Stimulated activated CD4-positive, alpha-beta T cell treated with anti-CD3 and anti-CD28 coated beads, Interleukin-15, amount 100 ng/mL, for 24 hours (primary cell): ENCODE data around the gene UNC13C.
A peak's percentile ranks its signal among the peaks of the same experiment; 100 is the strongest.

Experiments
- DNase-seq: peaks from one replicate; pipeline ENCODE4 v3.0.0-alpha.2; 2020

UNC13C gene

DNA sequence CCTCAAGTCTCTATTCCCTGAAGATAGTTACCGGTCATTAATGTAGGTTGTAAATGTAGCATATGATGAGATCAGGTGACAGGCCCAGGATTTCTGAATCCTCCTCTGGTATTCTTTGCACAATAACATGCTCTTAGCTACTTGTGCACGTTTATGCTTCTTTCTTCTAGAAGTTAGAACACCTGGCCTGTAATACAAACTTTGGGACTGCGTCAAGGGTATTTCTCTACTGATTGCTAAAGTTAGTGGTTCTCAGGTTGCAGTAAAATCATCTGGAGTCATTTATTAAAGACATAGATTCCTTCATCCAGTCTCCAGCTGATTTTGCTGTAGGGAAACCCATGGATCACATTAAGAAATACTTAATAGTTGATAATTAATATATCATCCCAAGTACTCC lies 48.0 kb downstream of the UNC13C start:
- DNase-seq = no peak

GRCh38 chr15:54026891-54027290 lies 48.6 kb downstream of the UNC13C start:
- no peak for DNase-seq

- DNase-seq = no peak
Measured at GRCh38 chr15:54029081-54029480, 50.8 kb downstream of the UNC13C start.

GRCh38 chr15:54032066-54032465 lies 53.8 kb downstream of the UNC13C start:
- no peak for DNase-seq

DNA sequence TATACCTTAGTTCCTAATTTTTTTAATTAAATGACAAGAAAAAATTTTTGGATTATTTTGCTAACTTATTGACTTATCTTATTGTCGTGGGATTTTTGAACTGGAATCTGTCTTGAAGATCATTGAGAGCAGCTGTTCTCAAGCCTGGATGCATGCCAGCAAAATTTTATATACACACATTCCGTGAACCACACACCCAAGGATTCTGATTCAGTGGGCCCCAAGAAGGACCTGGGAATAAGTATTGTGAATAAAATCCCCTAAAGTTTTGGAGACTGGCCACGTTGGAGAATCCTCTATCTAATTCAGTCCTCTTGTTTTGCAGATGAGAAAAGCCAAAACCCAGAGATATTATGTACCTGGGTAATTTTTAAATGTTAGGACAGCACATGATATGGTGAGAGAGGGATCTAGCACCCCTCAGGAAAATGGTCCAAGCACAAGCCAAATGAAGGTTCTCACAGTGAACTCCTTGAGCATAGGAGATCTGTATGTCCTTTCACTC lies 55.2 kb downstream of the UNC13C start:
- no peak for DNase-seq

DNA sequence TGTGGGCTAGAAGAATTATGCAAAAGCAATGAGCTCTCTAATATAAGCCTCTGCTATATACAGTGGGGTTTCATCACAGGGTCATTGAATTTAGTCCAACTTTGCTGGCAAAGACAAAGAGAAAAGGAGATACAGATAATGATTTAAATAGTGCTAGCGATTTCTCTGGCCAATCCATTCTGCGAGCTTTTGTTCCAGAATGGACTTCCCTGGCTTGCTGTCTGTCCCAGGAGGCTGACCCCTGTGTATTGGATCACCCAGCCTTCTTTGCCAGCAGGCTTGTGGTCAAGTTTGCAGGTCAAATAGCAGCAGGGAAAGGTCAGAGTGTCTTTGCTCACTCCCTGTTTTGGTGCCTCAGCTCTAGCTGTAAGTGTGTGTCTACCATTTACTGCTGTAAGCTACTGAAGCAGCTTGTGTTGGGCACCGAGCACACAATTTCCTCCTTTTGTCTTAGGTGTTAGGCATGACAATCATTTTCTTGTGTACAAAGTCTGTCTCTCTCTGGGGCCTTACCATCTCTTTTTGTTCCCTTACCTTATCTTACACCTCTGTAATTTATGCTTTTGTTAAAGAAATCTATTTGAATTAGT lies 55.7 kb downstream of the UNC13C start:
- DNase-seq = no peak

GRCh38 chr15:54035616-54036015 lies 57.4 kb downstream of the UNC13C start:
- DNase-seq = no peak

GRCh38 chr15:54045397-54045796 lies 67.2 kb downstream of the UNC13C start:
- DNase-seq = no peak

DNA sequence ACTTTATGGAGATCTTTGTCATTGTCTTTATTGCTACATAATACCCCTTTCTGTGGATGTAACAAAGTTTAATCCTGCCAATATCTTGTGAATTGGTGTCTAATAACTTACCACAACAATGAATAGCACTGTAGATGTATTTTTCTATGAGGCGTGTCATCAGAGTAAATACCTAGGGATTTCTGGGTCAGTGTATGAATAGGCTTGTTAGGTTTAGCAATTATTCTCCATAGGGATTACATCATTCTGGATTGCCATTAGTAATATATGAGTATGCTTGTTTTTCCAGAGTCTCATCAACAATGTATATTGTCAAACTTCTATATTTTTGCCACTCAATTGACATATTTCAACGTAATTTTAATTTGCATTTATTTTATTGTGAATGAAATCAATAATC lies 67.9 kb downstream of the UNC13C start:
- no peak for DNase-seq

DNA sequence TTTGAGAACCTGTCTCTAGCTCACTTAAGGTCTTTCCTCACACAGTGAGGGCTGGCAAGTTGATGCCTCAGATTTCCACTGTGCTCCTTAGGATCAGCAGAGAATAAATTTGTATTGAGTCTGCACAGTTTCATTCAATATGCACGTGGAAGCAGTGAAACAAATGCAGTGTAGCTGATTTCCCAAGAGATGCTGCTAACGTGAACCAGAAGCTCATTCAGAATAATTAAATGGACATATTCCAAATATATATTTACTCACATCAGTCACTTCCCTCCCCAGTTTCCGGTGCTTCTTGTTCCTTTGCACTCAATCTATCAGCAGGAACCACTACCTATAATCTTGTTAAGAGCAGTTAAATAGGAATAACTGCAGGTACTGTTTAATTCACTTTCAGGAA lies 86.1 kb downstream of the UNC13C start:
- DNase-seq = no peak

GRCh38 chr15:54066403-54066802 lies 88.2 kb downstream of the UNC13C start:
- no peak for DNase-seq

DNA sequence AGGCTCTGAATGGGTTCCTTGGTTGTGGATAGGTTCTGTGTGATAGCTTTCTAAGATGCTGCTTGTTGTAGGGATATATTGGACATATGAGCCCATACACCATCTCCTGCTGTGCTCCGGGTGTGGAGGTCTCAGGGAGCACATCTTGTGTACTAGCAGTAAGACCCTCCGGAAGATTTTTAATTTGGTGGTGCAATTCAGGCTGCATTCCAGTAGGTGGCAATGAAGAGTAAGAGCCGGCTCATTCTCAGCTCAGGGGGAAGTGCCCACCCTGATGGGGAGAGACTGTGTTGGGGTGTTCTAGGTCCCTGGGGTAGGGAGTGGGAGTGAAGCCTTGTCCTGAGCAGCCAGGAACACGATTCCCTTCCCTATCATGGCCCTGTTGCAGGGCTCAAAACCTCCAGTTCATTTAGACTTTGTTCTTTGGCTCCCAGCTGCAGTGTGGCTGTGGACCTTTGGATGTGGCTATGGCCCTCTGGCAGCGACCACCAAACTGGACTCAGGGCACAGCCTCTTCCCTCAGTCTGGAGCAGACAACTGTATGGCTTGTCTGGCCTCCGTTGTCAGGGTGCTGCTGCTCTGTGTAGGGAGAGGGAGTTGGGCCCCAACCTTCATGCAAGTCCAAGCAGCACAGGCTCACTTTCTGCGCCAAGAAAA lies 104.7 kb downstream of the UNC13C start:
- peak; percentile 3 for DNase-seq

DNA sequence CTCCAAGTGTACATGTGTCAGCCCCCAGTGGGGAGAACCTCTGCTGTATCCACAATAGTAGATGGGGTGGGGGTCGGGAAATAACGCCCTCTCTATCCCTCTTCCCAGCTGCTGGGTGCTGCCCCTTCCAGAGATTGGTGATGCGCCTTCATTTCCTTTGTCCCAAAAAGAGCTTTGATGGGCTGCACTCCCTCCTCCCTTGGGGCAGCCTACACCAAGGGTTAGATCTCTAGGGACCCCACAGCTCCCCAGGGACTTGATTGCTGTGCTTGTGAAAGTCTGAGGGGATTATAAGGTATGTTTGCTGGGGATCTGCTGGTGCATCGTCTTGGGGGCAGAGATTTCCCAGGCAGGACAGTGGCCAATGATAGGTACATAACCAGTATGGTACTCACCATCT lies 105.3 kb downstream of the UNC13C start:
- DNase-seq = no peak

DNA sequence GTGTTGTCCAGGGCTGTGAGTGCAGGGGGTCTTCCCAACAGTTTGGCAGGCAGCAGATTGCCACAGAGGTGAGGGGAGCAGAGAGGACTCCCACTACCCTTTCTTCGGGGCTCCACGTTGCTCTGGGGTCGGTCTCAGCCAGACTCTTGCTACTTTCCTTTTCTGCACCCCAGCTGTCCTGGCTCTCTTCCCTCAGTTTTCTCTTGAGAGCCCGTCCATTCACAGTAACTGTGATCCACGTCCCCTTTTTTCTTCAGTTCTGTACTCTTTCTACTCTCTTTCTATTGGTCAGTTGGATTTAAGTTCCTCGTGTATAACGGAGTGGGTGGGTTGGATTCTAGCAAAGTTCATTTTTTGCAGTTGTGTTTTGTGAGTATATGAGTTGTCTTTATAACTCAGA lies 105.8 kb downstream of the UNC13C start:
- no peak for DNase-seq

DNA sequence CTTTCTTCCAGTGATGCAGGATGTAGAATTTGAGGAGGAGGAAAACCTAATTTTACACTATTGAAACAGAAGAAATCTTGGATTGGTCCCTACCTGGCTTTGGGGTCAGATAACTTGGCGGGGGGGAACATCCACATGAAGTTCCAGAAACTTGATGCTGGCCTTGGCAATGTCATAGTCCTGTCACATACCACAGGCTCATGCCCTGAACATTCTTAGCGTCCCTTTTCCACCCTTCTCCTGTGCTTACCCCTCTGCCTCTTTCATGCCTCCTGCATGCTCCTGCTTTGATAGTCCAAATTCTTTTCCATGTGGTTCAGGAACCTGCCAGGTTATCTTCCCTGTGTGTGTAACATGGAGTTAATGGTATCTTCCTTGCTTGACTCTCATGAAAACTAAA lies 110.6 kb downstream of the UNC13C start:
- DNase-seq = no peak

DNA sequence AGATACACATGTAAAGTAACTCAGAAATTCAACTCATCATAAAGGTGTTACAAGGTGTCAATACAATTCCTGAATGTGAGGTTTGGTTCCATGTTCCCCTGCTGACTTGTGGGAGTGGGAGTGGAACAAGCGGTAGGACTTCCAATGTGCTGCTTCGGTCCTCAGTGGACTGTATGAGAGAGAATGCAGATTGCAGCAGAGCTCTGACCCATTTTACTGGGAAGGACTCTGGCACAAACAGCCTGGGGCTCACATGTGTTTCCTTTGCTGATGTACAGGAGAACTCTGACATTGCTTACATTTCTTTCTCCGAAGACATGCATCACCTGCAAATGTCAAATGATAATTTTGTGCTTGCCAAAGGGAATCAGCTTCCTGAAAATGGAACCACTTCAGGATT lies 111.5 kb downstream of the UNC13C start:
- DNase-seq = no peak

DNA sequence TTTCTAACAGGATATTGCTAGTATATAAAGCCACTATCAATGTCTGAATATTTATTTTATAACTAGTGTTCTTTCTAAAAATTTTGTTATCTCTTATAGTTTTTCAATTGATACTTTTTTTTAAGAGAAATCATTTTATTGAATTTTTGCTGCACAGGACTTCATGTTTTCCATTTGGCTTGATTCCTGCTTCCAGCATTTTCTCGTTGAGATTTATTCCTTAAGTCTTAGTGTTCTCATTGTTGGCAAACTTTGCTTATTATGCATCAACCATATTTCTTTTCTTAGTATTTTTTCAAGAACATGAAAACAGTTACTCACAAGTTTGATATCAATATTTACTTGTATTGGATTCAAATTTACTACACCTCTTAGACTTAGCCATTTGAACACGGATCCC lies 113.4 kb downstream of the UNC13C start:
- no peak for DNase-seq

- DNase-seq = no peak
Measured at GRCh38 chr15:54094661-54095060, 116.4 kb downstream of the UNC13C start.

DNA sequence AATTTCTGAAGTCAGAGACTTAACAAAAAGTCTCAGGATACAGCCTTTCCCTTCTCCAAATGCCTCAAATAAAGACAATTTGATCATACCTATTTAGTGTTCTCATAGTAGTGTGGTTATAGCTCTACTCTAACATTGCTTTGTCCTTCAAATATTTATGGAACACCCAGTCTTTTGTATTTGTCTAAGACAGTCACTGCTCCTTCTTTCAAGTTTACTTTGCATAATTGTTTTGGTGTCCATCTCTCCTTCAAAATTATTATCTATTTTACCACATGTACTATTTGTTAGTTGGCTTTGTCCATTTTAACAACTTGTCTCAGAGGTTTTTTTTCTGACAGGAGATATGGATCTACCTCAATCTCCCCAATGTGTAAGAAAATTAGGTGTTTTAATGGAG lies 118.8 kb downstream of the UNC13C start:
- no peak for DNase-seq

DNA sequence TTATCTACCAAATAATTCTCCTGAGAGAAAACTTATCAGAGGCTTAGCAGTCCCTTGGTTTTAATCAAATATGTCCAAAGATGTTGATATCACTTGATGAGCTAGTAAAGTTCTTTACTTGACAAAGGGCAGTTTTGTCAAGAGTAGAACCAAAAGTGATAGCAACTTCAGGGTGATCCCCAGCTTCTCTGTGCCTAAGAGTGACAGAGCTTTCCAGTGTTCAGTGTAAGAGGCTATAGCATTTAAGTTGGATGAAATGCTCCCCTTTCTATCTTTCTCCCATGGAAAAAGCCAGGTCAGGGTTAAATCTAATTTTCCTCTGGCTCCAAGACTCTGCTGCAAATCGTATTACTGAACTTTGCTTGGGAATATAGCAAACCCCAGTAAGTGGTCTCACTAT lies 120.8 kb downstream of the UNC13C start:
- DNase-seq = no peak

- DNase-seq = no peak
Measured at GRCh38 chr15:54101664-54102270, 123.5 kb downstream of the UNC13C start.

GRCh38 chr15:54102704-54103103 lies 124.5 kb downstream of the UNC13C start:
- DNase-seq = no peak

DNA sequence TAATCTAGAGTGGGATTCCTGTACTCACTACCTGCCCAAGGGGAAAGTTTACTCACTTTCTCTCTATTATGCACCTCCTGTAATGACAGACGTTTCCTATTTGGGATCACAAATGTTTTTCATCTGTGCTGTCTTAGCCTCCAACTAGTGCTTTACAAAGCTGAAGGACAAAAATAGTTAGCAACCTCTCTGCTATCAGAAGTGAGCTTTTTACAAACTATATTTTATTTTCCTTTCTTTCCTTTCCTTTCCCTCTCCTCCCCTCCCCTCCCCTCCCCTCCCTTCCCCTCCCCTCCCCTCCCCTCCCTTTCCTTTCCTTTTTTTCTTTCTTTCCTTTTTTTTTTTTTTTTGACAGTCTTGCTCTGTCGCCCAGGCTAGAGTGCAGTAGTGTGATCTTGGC lies 130.8 kb downstream of the UNC13C start:
- DNase-seq = no peak

DNA sequence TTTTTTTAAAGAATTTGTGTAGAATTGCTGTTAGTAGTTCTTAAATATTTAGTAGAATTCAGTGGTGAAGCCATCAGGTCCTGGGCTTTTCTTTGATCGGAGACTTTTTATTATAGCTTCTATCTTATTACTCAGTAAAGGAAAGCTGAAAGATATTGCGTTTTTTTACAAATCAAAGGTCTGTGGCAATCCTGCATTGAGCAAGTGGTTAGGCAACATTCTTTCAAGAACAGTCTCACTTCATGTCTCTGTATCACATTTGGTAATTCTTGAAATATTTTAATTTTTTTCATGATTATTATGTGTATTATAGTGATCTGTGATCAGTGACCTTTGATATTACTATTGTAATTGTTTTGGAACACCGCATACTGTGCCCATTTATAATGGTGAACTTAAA lies 140.8 kb downstream of the UNC13C start:
- DNase-seq = no peak
